GM19324 (cell line): Measurements from ENCODE around the gene SPDYE1.

ENCODE experiments used
- ATAC-seq: cut with Tn5 transposase; IDR thresholded peaks from one replicate; pipeline ENCODE4 v1.9.1; 2021; ENCODE audit warnings: mild to moderate bottlenecking, moderate library complexity; ENCODE audit not compliant: unreplicated experiment, low FRiP score

The SPDYE1 gene

GRCh38 chr7:44059219-44060090, 61.8 kb downstream of the SPDYE1 start:
- no peak for ATAC-seq
